ENCODE results near the gene ST6GALNAC3.
"Not testable (repeated sequence)": the region's sequence is repeated elsewhere in the genome, so short reads cannot be mapped to it uniquely, and the experiment has no call there.

ST6GALNAC3 gene

DNA sequence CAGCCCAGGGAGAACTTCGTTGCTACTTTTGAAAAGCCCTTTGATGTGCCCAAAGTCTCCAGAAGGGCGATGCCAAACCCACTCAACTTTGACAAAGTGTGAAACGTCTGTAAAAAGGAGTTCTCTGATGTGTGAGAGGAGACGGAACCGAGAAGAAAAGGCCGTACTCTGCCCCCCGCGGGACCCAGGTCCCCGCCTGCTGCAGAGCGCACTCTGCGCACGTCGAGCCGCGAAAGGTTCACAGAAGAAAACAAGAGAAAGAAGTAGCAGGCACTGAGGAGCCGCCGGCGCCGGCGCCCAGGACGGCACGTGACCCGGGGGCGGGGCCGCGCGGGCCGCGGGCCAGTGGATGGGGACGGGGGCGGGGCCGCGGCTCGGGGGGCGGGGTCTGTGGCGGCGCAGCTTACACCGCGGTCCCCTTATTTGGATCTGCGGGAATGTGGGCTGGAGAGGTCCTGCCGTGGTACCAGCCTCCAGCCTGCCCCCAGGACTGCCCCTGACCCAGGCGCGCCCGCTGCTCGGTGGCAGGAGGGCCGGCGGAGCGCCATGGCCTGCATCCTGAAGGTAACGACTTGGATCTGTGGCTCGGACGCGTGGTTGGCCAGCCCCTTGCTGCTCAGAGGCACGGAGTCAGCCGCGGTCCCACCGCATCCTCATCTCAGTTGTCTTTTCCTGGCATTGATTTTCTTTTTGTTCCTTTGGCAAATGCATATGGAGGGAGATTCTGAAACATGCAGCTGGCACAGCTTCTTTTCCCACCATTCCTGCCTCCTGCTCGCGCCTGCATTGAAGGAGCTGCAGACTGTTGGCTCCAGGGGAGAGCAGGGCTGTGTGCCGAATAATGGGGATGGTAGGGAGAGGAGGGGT, at the start of gene ST6GALNAC3:
TSS of gene ST6GALNAC3 (plus strand) at position 426 of the 867 bp plus-strand sequence.
- peak; percentile 38 to 84 for DNase-seq

GRCh38 chr1:76027341-76027740, 47.2 kb upstream of the ST6GALNAC3 start:
- DNase-seq = no peak

GRCh38 chr1:76029331-76029730, 45.2 kb upstream of the ST6GALNAC3 start:
- no peak for DNase-seq

- no peak for DNase-seq
Measured at GRCh38 chr1:76031496-76031895, 43.0 kb upstream of the ST6GALNAC3 start.

DNA sequence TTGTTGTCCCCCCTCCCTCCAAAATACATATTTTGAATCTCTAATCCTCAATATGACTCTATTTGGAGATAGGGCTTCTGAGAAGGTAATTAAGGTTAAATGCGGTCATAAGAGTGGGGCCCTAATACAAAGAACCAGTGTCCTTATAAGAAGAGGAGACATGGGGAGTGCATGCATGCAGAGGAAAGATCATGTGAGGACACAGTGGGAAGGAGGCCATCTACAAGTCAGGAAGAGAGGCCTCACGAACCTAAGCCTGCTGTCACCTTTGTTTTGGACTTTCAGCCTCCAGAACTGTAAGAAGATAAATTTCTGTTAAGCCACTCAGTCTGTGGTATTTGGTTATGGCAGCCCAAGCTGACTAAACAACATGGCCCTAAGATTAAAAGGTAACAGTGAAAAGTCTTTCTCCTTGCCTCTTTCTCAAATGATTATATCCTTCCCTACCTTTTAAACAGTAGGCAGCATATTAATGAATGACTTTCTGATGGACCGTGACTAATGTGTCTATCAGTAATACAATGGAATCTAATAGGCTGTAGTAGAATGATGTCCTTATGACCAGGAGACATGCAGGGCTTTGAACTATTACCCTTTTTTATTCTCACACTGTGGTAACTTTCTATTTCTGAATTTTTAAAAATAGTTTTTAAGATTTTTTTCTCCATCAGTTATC, 40.6 kb upstream of the ST6GALNAC3 start:
- DNase-seq = no peak

DNA sequence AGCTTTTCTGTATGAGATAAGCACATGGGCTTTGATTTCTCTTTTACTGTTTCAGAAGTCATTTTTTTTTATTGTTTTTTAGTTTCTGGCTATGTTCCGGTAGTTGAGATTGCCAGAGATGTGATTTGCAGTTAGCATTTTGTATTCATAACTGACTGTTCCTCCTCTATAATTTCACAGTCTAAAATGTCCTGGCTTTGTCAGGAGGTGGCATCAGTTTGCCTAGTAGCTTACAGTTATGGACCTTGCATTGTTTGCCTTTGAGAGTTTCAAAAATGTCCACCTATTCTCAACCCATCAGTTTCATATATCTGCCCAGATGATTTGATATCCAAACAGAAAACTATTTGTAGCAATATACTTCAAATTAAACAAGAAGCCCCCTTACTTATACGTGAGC, 39.5 kb upstream of the ST6GALNAC3 start:
- DNase-seq = peak in 1 of 2 experiments; percentile 19

DNA sequence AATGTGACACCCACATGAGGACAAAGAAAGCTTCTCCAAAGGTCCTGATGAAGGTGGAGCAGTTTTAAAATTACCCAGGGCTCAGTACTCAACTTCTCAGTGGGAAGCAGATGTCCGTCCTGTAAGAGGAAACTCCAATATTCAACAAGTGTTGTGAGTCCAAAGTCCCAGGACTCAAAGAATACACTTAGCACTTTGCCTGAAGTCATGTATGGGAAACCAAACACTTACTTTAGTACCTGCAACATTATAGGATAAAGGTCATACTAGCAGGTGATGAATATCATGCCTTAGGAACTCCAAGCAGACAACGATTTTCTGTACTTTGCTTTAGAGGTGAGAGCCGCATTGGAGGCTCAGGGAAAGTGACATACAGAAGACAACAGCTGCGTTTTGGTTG, 37.2 kb upstream of the ST6GALNAC3 start:
- no peak for DNase-seq

GRCh38 chr1:76038287-76039004, 36.1 kb upstream of the ST6GALNAC3 start:
- DNase-seq = no peak

GRCh38 chr1:76046149-76046548, 28.4 kb upstream of the ST6GALNAC3 start:
- no peak for DNase-seq

DNA sequence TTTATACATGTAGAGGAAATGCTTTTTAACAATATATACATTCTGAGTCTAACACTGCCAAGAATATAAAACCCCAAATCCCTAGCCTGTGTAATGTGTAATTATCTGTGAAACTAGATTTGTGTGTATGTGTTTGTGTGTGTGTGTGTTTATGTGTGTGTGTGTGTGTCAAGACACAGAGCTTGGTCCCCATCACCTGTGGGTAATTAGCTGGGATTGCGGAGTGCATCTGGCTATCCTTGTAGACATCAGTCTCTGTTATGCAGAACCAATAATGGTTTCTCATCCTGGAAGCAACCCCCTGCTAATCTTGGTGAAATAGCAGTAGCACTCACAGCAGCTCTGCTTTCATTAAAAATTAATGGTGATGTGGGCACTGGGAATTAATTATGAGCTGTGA, 26.3 kb upstream of the ST6GALNAC3 start:
- no peak for DNase-seq

GRCh38 chr1:76048926-76049325, 25.6 kb upstream of the ST6GALNAC3 start:
- DNase-seq = no peak

- DNase-seq = no peak
Measured at GRCh38 chr1:76049498-76049897, 25.0 kb upstream of the ST6GALNAC3 start.

- not testable (repeated sequence) for DNase-seq
Measured at GRCh38 chr1:76050073-76050472, 24.5 kb upstream of the ST6GALNAC3 start.

DNA sequence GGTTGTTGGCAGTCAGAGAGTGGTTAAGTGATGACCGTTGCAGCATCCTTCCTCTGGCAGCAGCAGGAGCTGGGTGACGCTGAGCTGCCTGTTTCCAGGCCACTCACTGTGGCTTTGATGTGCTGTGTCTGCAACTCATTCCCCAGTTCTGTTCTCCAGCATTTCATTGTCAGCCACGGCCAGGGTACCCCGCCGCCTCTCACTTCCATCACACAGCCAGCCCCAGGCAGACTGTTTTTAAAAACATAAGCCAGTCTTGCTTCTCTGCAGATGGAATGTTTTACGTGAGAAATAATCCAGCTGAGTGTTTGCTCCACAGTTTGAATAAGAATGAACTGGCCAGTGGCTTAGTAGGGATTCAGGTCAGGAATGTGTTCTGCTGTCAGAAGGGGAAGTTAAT, 21.5 kb upstream of the ST6GALNAC3 start:
- no peak for DNase-seq

- no peak for DNase-seq
Measured at GRCh38 chr1:76054359-76054758, 20.2 kb upstream of the ST6GALNAC3 start.

DNA sequence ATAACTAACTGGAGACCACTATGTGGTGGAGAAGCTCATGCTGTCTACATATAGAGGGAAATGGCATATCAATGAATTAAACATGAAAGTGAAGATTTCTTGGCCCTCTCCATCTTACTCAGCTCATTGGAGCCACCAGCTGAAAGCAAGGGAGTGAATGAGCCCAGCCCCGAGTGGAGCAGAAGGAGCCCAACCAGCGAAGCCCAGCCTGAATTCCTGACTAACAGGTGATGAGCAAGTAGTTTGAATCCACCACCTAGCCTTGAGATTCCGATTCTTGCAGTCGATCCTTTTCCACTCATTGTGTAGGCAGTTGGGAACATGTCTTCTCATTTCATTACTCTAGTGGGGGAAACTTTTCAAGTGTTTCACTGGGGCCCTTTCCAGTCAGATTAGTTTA, 18.6 kb upstream of the ST6GALNAC3 start:
- DNase-seq = no peak

DNA sequence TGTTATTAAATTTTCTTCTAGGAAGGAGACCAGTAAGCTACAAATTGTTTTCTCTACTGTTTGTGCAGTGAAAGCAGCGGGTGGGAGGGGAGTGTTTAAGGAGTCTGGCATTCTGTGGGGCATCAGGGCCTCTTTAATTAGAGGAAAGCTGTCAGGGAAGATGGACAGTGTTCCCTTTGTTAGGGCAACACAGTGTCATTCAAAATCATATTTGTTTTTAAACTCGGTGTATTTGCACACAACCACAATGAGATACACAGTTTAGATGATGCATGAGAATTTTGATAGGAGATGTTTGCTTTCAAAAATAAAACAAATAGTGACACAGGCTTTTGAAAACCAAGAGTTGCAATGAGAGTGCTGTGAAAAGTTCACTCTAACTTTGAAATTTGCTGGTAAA, 15.1 kb upstream of the ST6GALNAC3 start:
- no peak for DNase-seq

DNA sequence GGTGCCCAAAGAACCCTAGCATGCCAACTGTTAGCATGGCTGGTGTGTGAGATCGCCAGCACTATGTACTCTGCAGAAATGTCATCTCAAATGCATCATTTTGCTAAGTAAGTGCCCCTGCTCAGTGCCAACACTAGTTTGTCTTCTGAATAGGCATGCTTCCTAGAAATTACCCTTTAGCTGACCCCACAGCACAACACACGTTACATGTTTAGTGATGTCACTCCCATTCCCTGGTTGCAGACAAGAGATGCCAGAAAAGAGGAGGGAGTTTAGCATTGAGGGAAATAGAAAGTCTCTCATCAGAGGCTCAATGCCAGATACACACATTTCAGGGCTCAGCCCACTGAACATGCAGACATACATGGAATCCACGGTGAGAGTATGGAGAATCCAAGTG, 9.3 kb upstream of the ST6GALNAC3 start:
- no peak for DNase-seq

GRCh38 chr1:76066394-76066793, 8.2 kb upstream of the ST6GALNAC3 start:
- no peak for DNase-seq

DNA sequence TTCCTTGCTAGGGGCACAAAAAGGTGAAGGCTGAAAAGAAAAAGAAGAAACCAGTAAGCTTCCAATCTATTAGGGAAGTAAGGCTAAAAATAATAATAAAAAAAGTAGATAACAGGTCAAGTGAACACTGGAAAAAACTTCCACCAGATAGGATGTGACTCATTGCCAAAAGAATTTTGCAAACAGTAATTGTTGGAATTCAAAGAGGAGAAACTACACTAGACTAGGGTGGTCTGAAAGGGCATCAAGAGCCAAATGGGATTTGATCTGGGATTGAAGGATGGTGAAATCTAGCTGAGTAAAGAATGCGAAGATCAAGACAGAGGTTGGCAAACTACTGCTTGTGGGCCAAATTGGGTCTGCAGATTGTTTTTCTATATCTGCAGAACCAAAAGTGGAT, 6.0 kb upstream of the ST6GALNAC3 start:
- no peak for DNase-seq

DNA sequence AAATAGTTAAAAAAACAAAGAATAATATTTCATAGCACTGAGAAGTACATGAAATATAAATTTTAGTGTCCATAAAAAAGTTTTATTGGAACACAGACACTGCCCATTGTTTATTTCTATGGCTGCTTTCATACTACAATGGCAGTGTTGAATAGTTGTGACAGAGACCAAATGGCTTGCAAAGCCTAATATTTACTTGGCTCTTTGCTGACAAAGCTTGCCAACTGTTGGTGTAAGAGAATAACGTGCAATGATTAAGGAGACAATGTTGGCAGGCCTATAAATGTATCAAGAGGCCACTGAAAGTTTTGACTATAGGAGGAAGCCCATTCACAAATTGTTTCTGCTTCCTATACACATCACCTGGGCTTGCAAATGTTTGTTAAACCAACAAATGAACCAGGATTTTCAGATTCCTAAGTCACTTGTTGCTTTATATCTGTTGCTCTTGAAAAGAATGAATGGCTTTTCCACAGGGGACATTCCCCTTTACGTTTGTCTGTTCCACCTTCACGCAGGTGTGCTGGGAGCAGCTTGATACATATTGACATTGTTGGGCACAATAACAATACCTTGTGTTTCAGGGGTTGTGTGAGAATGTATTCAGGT, 5.5 kb upstream of the ST6GALNAC3 start:
- peak in 1 of 2 experiments; percentile 14 for DNase-seq

- no peak for DNase-seq
Measured at GRCh38 chr1:76070538-76070937, 4.0 kb upstream of the ST6GALNAC3 start.

- no peak for DNase-seq
Measured at GRCh38 chr1:76073481-76073880, 1.1 kb upstream of the ST6GALNAC3 start.

All from NCI-H446 (cell line).